Mesothelial cell of epicardium (in vitro differentiated cells): ENCODE data around the gene SARS1. TPM values are rescaled to one million over a fixed set of nuclear protein-coding genes. Genes with fewer than 3 reads are reported as not detected.
A peak's percentile ranks its signal among the peaks of the same experiment; 100 is the strongest.

Experiments
- DNase-seq, 2 experiments: peaks; one replicate each; pipeline ENCODE4 v3.0.0; 2021; ENCODE audit warnings: low spot score in 2 of 2; ENCODE audit not compliant: unreplicated experiment in 2 of 2
- H3K27ac Mint-ChIP-seq: 2 replicates; pipeline ENCODE4 v1.8.0; 2021; ENCODE audit warnings: mixed read lengths
- H3K27me3 Mint-ChIP-seq: 2 replicates; pipeline ENCODE4 v1.8.0; 2021; ENCODE audit warnings: low read depth, mixed read lengths
- H3K36me3 Mint-ChIP-seq: 2 replicates; pipeline ENCODE4 v1.8.0; 2021; ENCODE audit warnings: mixed read lengths
- H3K4me1 Mint-ChIP-seq: 2 replicates; pipeline ENCODE4 v1.8.0; 2021; ENCODE audit warnings: mixed read lengths
- H3K4me3 Mint-ChIP-seq: 2 replicates; pipeline ENCODE4 v1.8.0; 2021; ENCODE audit warnings: mild to moderate bottlenecking, moderate library complexity, mixed read lengths
- H3K9me3 Mint-ChIP-seq: 2 replicates; pipeline ENCODE4 v1.8.0; 2021; ENCODE audit warnings: mixed read lengths
- total RNA-seq: library from RNA; stranded (reverse); gene quantifications from 3 replicates; pipeline ENCODE4 v1.2.1, GENCODE V29; 2021
- TF ChIP-seq, protein P1 (sequence below): fragments of 200-600 bp; sonication (generic); IDR thresholded peaks from one replicate; pipeline ENCODE4 v1.5.0; 2021; ENCODE audit warnings: antibody characterized with exemption; ENCODE audit not compliant: unreplicated experiment

The SARS1 gene
- total RNA-seq, 1 donor from 2014 or later: 104 TPM

DNA sequence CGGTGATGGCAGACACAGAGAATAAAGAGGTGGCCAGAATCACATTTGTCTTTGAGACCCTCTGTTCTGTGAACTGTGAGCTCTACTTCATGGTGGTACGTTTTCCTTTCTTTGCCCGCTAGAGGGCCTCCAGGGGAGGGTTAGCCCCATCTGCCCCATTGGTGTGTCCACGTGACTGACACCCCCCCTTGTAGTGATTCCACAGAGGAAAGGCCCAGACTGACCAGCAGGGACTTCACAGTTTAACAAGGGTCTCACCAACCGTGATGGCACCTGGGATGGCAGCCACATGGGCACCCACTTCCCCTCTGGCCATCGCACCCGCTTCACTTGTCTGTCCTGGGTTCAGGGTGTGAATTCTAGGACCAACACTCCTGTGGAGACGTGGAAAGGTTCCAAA, 22.3 kb upstream of the SARS1 start:
- DNase-seq: no peak
- H3K4me3 Mint-ChIP-seq: no peak overlapping the region
- TF ChIP-seq, protein P1, sequence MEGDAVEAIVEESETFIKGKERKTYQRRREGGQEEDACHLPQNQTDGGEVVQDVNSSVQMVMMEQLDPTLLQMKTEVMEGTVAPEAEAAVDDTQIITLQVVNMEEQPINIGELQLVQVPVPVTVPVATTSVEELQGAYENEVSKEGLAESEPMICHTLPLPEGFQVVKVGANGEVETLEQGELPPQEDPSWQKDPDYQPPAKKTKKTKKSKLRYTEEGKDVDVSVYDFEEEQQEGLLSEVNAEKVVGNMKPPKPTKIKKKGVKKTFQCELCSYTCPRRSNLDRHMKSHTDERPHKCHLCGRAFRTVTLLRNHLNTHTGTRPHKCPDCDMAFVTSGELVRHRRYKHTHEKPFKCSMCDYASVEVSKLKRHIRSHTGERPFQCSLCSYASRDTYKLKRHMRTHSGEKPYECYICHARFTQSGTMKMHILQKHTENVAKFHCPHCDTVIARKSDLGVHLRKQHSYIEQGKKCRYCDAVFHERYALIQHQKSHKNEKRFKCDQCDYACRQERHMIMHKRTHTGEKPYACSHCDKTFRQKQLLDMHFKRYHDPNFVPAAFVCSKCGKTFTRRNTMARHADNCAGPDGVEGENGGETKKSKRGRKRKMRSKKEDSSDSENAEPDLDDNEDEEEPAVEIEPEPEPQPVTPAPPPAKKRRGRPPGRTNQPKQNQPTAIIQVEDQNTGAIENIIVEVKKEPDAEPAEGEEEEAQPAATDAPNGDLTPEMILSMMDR: no peak
- H3K27ac Mint-ChIP-seq: no peak overlapping the region
- H3K36me3 Mint-ChIP-seq: no peaks in the 10 kb centered on the region
- no peaks in the 10 kb centered on the region for H3K9me3 Mint-ChIP-seq
- peaks cover 18% of the 10 kb centered on the region for H3K4me1 Mint-ChIP-seq
- H3K27me3 Mint-ChIP-seq: no peaks in the 10 kb centered on the region

DNA sequence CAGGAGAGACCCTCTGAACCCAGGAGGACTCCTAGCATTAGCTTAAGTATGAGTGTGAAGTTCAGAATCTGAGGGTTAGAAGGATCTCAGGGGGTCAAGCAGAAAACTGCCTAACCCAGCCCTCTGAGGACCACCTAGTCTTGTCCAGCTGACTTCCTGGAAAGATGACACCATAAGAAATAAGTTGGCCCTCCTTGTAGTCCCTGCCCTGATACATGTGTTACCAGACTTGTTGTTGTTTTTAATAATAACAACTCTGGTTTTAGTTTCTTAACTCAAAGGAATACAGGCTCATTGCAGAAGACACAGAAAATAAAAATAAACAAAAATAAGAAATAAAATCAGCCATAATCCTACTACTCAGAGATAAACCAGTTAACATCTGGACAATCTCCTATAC, 21.8 kb upstream of the SARS1 start:
- Mint-ChIP-seq H3K4me3 (no peak overlapping the region), H3K27me3 (no peaks in the 10 kb centered on the region), H3K27ac (no peak overlapping the region), H3K4me1 (peaks cover 12% of the 10 kb centered on the region), H3K36me3 (no peaks in the 10 kb centered on the region), H3K9me3 (no peaks in the 10 kb centered on the region)
- TF ChIP-seq, protein P1: no peak
- no peak for DNase-seq

DNA sequence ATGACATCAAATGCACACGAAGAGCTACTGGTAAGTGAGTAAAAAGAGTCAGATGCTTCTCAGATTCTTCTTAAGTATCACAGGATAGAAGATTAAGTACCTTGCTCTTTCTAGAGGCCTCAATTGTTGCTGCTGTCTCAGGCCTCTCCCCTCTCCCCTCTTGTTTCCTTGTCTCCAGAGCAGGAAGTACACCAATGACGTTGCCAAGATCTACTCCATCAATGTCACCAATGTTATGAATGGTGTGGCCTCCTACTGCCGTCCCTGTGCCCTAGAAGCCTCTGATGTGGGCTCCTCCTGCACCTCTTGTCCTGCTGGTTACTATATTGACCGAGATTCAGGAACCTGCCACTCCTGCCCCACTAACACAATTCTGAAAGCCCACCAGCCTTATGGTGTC, 21.3 kb upstream of the SARS1 start:
- TF ChIP-seq, protein P1: no peak
- no peaks in the 10 kb centered on the region for H3K36me3 Mint-ChIP-seq
- no peaks in the 10 kb centered on the region for H3K27me3 Mint-ChIP-seq
- H3K4me3 Mint-ChIP-seq: no peak overlapping the region
- peaks cover 10% of the 10 kb centered on the region for H3K4me1 Mint-ChIP-seq
- no peaks in the 10 kb centered on the region for H3K9me3 Mint-ChIP-seq
- peak overlapping the region; percentile 7 for H3K27ac Mint-ChIP-seq
- no peak for DNase-seq

DNA sequence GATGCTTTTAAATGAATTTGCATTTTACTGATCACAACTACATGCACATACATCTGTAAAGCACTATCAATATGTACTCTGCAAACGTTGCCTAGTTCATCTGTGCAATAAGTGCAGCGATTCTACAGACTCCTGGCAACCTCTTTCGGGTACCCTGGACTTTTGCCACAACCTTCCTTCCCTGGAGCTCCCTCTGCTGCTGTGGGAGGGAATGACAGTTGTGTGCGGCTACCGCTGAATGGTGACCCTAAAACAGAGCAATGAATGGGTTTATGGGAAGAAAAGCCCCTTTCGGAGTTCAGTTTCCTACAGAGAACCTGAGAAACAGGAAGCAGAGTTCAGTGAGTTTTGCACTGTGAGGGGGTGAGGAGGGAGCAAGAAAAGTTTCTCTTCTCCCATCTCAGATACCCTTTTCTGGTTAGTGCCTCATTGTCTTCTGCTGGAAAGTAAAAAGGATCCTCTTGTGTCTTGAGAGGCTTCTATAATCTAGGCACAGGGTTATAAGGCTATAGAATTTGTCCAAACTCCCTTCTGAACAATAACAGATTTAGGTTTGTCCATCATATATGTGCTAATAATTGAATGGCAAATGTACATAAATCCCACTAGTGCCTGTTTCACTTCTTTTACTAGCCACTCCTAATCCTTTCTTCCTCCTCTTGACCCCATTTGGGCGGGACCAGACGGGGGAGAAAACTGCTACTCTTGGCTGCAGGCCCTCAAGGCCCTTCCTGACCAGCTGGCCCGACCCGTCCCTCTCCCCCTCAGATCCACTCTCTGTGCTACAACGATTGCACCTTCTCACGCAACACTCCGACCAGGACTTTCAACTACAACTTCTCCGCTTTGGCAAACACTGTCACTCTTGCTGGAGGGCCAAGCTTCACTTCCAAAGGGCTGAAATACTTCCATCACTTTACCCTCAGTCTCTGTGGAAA, 19.8 kb upstream of the SARS1 start:
- H3K36me3 Mint-ChIP-seq: no peaks in the 10 kb centered on the region
- no peak for DNase-seq
- no peak overlapping the region for H3K4me3 Mint-ChIP-seq
- no peaks in the 10 kb centered on the region for H3K27me3 Mint-ChIP-seq
- H3K4me1 Mint-ChIP-seq: peaks cover 13% of the 10 kb centered on the region
- no peak overlapping the region for H3K27ac Mint-ChIP-seq
- H3K9me3 Mint-ChIP-seq: no peaks in the 10 kb centered on the region
- TF ChIP-seq, protein P1: no peak

GRCh38 chr1:109197158-109198042, 16.3 kb upstream of the SARS1 start:
- no peaks in the 10 kb centered on the region for H3K27me3 Mint-ChIP-seq
- peak overlapping the region; percentile 66 for H3K27ac Mint-ChIP-seq
- H3K4me3 Mint-ChIP-seq: no peak overlapping the region
- peaks cover 11% of the 10 kb centered on the region for H3K4me1 Mint-ChIP-seq
- TF ChIP-seq, protein P1: no peak
- DNase-seq: no peak
- no peaks in the 10 kb centered on the region for H3K9me3 Mint-ChIP-seq
- H3K36me3 Mint-ChIP-seq: no peaks in the 10 kb centered on the region
